ENCODE data around the gene KIF25. TPM values are rescaled to one million over a fixed set of nuclear protein-coding genes. Genes with fewer than 3 reads are reported as not detected.

Gene KIF25
- total and polyA plus RNA-seq, 8 donors = 0.31 to 0.37 (median 0.33) TPM; not detected in 5

GRCh38 chr6:168009331-168009730 is 11.9 kb downstream of the KIF25 start:
- TF ChIP-seq EP300 (IDR thresholded peaks at IDR 0.05) = no peak
- no peak for TF ChIP-seq POLR2A (IDR thresholded peaks at IDR 0.05)
- no peak for TF ChIP-seq POLR2AphosphoS5 (IDR thresholded peaks at IDR 0.05)
- TF ChIP-seq CTCF (IDR thresholded peaks at IDR 0.05) = no peak
- 87 to 90% (median 87%) methylated on average over 3 of the region's 3 CpGs for WGBS, 5 donors
- H3K36me3 ChIP-seq = no peaks in the 10 kb centered on the region
- peaks cover 0 to 5% (median 4%) of the 10 kb centered on the region in 4 donors for H3K4me1 ChIP-seq
- no peak overlapping the region for H3K4me3 ChIP-seq
- peaks cover 4 to 27% (median 14%) of the 10 kb centered on the region in 4 donors for H3K9me3 ChIP-seq
- no peaks in the 10 kb centered on the region for H3K27me3 ChIP-seq
- intact Hi-C loops (cut with DNase I; ENCODE audit: low total_unique reads) = no loop called here
- no peak for DNase-seq
- H3K27ac ChIP-seq = no peak overlapping the region

DNA sequence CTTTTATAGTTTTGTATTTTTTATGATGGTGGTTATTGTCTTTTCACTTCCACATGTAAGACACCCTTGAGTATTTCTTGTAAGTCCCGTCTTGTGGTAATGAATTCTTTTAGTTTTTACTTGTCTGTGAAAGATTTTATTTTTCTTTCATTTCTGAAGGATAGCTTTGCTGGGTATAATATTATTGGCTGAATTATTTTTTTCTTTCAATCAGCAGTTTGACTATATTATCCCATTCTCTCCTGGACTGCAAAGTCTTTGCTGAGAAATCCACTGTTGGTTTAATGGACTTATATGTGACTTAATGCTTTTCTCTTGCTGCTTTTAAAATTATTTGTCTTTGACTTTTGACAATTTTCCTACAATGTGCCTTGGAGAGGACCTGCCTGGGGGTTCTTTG is 13.8 kb downstream of the KIF25 start:
- intact Hi-C loops (cut with DNase I; ENCODE audit: low total_unique reads) = no loop called here
- Histone ChIP-seq H3K27me3 (no peaks in the 10 kb centered on the region), H3K9me3 (peaks cover 4 to 27% (median 14%) of the 10 kb centered on the region in 4 donors), H3K36me3 (no peaks in the 10 kb centered on the region), H3K4me1 (peaks cover 0 to 5% (median 4%) of the 10 kb centered on the region in 4 donors), H3K27ac (no peak overlapping the region), H3K4me3 (no peak overlapping the region)
- no peak for DNase-seq
- TF ChIP-seq EP300 (IDR thresholded peaks at IDR 0.05) = no peak
- no peak for TF ChIP-seq POLR2AphosphoS5 (IDR thresholded peaks at IDR 0.05)
- no peak for TF ChIP-seq POLR2A (IDR thresholded peaks at IDR 0.05)
- TF ChIP-seq CTCF (IDR thresholded peaks at IDR 0.05) = no peak
- WGBS, 5 donors = 86 to 97% (median 95%) methylated on average over 1 of the region's 1 CpG

DNA sequence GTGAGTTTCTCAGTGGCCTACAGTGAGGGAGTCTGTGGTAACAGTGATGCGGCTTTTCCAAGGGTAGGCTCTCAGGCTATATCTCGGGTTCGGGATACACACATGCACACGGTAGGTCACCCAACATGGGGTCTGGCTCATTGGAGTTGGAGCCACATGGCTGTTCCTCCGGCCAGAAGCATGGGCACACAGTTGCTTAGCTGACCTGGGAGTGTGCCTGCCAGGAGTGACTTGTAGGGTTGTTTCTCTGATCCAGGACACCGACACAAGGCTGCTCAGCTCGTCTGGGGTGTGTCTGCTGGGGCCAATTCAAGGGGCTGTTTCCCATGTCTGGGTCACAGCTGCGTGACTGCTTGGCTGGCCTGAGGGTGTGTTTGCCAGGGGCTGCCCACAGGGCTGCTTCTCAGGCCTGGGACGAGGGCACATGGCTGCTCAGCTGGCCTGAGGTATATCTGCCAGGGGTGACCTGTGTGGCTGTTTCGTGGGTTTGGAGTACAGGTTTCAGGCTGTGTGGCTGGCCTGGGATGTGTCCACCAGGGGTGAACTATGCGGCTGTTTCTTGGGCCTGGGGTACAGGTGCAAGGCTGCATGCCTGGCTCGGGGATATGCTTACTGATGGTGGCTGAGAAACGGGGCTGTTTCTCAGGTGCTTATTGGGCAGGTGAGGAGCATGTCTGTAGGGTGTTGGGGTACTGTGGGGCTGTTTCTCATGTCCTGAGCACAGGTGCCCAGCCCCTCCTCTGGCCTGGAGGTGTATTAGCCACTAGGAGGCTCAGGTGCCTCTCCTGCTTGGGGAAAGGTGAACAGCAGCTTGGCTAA is 15.2 kb downstream of the KIF25 start:
- no peaks in the 10 kb centered on the region for H3K36me3 ChIP-seq
- no peak overlapping the region for H3K4me3 ChIP-seq
- peaks cover 4 to 27% (median 14%) of the 10 kb centered on the region in 4 donors for H3K9me3 ChIP-seq
- H3K27me3 ChIP-seq = no peaks in the 10 kb centered on the region
- TF ChIP-seq POLR2A (IDR thresholded peaks at IDR 0.05) (no peak), CTCF (IDR thresholded peaks at IDR 0.05) (no peak), POLR2AphosphoS5 (IDR thresholded peaks at IDR 0.05) (no peak), EP300 (IDR thresholded peaks at IDR 0.05) (no peak)
- no peak overlapping the region for H3K27ac ChIP-seq
- DNase-seq = no peak
- intact Hi-C loops (cut with DNase I; ENCODE audit: low total_unique reads) = no loop called here
- peaks cover 0 to 4% (median 0%) of the 10 kb centered on the region in 4 donors for H3K4me1 ChIP-seq
- 79 to 94% (median 88%) methylated on average over 10 to 13 of the region's 13 CpGs for WGBS, 5 donors

DNA sequence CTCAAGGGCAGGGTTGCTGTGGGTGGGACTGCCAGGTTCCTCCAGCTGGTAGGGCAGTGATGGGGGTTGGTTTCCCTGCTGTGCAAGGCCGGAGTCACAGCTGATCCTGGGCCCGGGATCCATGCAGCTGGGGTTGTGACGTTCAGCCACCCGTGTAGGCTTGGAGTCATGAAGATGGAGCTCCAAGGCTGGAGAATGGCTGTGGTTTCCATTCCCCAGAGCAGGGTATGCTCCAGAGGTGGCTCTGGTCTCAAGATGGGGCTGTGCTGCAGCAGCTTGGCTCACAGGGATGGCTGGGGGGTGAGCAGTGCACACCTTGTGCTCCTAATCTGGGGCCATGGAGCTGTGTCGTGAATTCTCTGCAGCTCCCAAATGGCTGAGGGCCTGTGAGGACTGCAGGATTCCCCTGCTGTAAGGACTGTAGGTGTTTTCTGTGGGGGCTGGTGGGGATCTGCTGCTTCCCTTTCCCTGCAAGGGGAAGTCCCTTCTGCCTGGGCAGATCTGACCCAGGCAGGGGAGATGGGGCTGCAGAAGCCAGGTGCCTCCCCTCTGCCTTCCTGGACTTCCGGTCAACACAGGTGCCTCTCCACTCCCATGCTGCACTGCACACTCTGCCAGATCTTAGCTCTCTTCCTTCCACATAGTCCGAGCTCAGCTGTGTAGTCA is 15.9 kb downstream of the KIF25 start:
- no peak overlapping the region for H3K4me3 ChIP-seq
- no peak for DNase-seq
- intact Hi-C loops (cut with DNase I; ENCODE audit: low total_unique reads) = no loop called here
- TF ChIP-seq POLR2AphosphoS5 (IDR thresholded peaks at IDR 0.05) (no peak), POLR2A (IDR thresholded peaks at IDR 0.05) (no peak), EP300 (IDR thresholded peaks at IDR 0.05) (no peak), CTCF (IDR thresholded peaks at IDR 0.05) (no peak)
- no peak overlapping the region for H3K27ac ChIP-seq
- WGBS, 5 donors = 76 to 89% (median 82%) methylated on average over 5 to 7 of the region's 7 CpGs
- peaks cover 0 to 4% (median 0%) of the 10 kb centered on the region in 4 donors for H3K4me1 ChIP-seq
- H3K36me3 ChIP-seq = no peaks in the 10 kb centered on the region
- no peaks in the 10 kb centered on the region for H3K27me3 ChIP-seq
- H3K9me3 ChIP-seq = peaks cover 4 to 27% (median 14%) of the 10 kb centered on the region in 4 donors
